Kidney (tissue), 14 donors: ENCODE measurements around the gene TANGO2. TPM values are rescaled to one million over a fixed set of nuclear protein-coding genes. Genes with fewer than 3 reads are reported as not detected.

Experiments used
- DNase-seq, 5 donors: peaks; one replicate each; pipeline ENCODE4 v3.0.0-alpha.2; 2013 to 2020
- FAIRE-seq: peaks from 2 replicates; lab custom pipeline; 2012; peaks lifted over from hg19 to GRCh38; lab: Jason Lieb, UNC
- H3K27ac ChIP-seq, 2 donors: one replicate each; pipeline ENCODE4 v1.7.0; 2013; ENCODE audit warnings: low read depth in 2 of 2, low read length in 2 of 2, inconsistent platforms in 1 of 2
- H3K27me3 ChIP-seq: one replicate; pipeline ENCODE4 v1.7.1; 2013; ENCODE audit warnings: low read length, inconsistent platforms; ENCODE audit not compliant: control insufficient read depth, insufficient read depth
- H3K36me3 ChIP-seq, 3 donors: one replicate each; pipeline versions ENCODE4 v1.7.0 to v1.7.1; 2013; ENCODE audit warnings: low read length in 3 of 3, control low read depth in 1 of 3, inconsistent platforms in 1 of 3; ENCODE audit not compliant: insufficient read depth in 3 of 3, control insufficient read depth in 2 of 3
- H3K4me1 ChIP-seq, 3 donors: one replicate each; pipeline versions ENCODE4 v1.7.0 to v1.7.1; 2013; ENCODE audit warnings: low read length in 3 of 3, inconsistent platforms in 1 of 3, low read depth in 1 of 3; ENCODE audit not compliant: control insufficient read depth in 2 of 3, insufficient read depth in 2 of 3
- H3K4me3 ChIP-seq, 3 donors: one replicate each; pipeline versions ENCODE4 v1.7.0 to v1.8.1; 2013; ENCODE audit warnings: low read length in 3 of 3, control low read depth in 1 of 3, inconsistent platforms in 1 of 3
- H3K9ac ChIP-seq, 3 donors: one replicate each; pipeline versions ENCODE4 v1.7.0 to v1.7.1; 2013; ENCODE audit warnings: low read length in 3 of 3, control low read depth in 1 of 3, inconsistent platforms in 1 of 3
- H3K9me3 ChIP-seq, 3 donors: one replicate each; pipeline versions ENCODE4 v1.7.0 to v1.7.1; 2013; ENCODE audit warnings: low read length in 3 of 3, control low read depth in 1 of 3, inconsistent platforms in 1 of 3; ENCODE audit not compliant: control insufficient read depth in 2 of 3, insufficient read depth in 1 of 3
- CTCF ChIP-seq: IDR thresholded peaks from 3 replicates; pipeline ENCODE4 v1.5.1; 2012; ENCODE audit warnings: mild to moderate bottlenecking, moderate library complexity, borderline replicate concordance; ENCODE audit not compliant: insufficient read depth; ENCODE audit errors: extremely low read depth
- intact Hi-C: fragments of 100-400 bp; cut with DNase I; formaldehyde crosslinking; loops from one replicate; pipeline ENCODE4 v1.11.1; 2022
- polyA plus RNA-seq: library from polyadenylated mRNA; stranded (reverse); fragments of 350-450 nt; fragmentation: Illumina TruSeq; extraction: RNeasy Lipid Tissue Mini Kit (QIAGEN cat#74804); gene quantifications from one replicate; pipeline ENCODE4 v1.2.3, GENCODE V29; 2014; ENCODE audit warnings: low read depth, low replicate concordance; ENCODE audit not compliant: insufficient read depth
- total RNA-seq: library from RNA; stranded (reverse); fragmentation: NEBNext Ultra II Directional; extraction: Animal tissue kit (Norgen Biotek cat#: 25700); gene quantifications from one replicate; pipeline ENCODE4 v1.2.1, GENCODE V29; 2021
- donor health status: control.
- donor health status: control.
- donor health status: control.
- donor health status: control.
- donor health status: control.
- donor health status: DM: yes; HTN: yes; CAD: no.
- donor health status: Normal renal cell carcinoma (clear cell type).

Gene TANGO2
- total and polyA plus RNA-seq, 2 donors from 2014 or later = 27.7 to 37.3 TPM

- no peak overlapping the region for H3K4me3 ChIP-seq
- H3K27me3 ChIP-seq = no peaks in the 10 kb centered on the region
- peaks cover 0 to 14% (median 7%) of the 10 kb centered on the region in 3 donors for H3K36me3 ChIP-seq
- FAIRE-seq (no peak), DNase-seq (no peak)
- H3K27ac ChIP-seq = no peak overlapping the region
- intact Hi-C loops = no loop called here
- no peaks in the 10 kb centered on the region for H3K4me1 ChIP-seq
- TF ChIP-seq CTCF = no peak
- no peak overlapping the region for H3K9ac ChIP-seq
- no peaks in the 10 kb centered on the region for H3K9me3 ChIP-seq
Measured at GRCh38 chr22:20046730-20047129, 25.8 kb downstream of the TANGO2 start.

- Histone ChIP-seq H3K27ac (no peak overlapping the region), H3K36me3 (peaks cover 0 to 21% (median 3%) of the 10 kb centered on the region in 3 donors), H3K4me3 (no peak overlapping the region), H3K9me3 (no peaks in the 10 kb centered on the region), H3K4me1 (no peaks in the 10 kb centered on the region), H3K27me3 (no peaks in the 10 kb centered on the region), H3K9ac (no peak overlapping the region)
- no peak for TF ChIP-seq CTCF
- intact Hi-C loops = no loop called here
- FAIRE-seq = no peak
- no peak for DNase-seq
Measured at GRCh38 chr22:20051927-20052308, 31.0 kb downstream of the TANGO2 start.

GRCh38 chr22:20052309-20053259 lies 31.7 kb downstream of the TANGO2 start:
- TF ChIP-seq CTCF = no peak
- intact Hi-C loops = no loop called here
- H3K9me3 ChIP-seq = no peaks in the 10 kb centered on the region
- H3K4me3 ChIP-seq = no peak overlapping the region
- H3K27me3 ChIP-seq = no peaks in the 10 kb centered on the region
- DNase-seq = no peak
- peaks cover 0 to 21% (median 3%) of the 10 kb centered on the region in 3 donors for H3K36me3 ChIP-seq
- no peak for FAIRE-seq
- H3K4me1 ChIP-seq = no peaks in the 10 kb centered on the region
- H3K27ac ChIP-seq = no peak overlapping the region
- no peak overlapping the region for H3K9ac ChIP-seq
